Measurements from ENCODE around the gene HECTD2.

HECTD2 gene

DNA sequence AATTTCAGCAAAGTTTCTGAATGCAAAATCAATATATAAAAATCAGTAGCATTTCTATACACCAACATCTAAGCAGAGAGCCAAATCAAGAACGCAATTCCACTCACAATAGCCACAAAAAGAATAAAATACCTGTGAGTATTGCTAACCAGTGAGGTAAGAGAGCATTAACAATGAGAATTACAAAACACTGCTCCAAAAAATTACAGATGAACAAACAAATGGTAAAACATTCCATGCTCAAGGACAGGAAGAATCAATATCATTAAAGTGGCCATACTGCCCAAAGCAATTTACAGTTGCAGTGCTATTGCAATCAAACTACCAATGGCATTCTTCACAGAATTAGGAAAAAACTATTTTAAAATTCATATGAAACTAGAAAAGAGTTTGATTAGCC, 61.5 kb downstream of the HECTD2 start:
- Histone ChIP-seq H3K79me2 (no peaks in the 10 kb centered on the region), H2AFZ (no peak overlapping the region), H3K27me3 (ENCODE audit: control insufficient read depth, insufficient read depth, low read length) (no peaks in the 10 kb centered on the region), H3K9me3 (ENCODE audit: control insufficient read depth, low read length) (no peaks in the 10 kb centered on the region), H3K36me3 (ENCODE audit: control insufficient read depth, insufficient read depth, low read length) (no peaks in the 10 kb centered on the region), H3K4me1 (no peaks in the 10 kb centered on the region), H3K4me2 (ENCODE audit: low read length) (no peak overlapping the region), H3K4me3 (ENCODE audit: low read depth, low read length) (no peak overlapping the region), H3K9ac (no peak overlapping the region), H3K27ac (no peak overlapping the region)
- TF ChIP-seq CTCF (IDR thresholded peaks at IDR 0.05), result no peak

DNA sequence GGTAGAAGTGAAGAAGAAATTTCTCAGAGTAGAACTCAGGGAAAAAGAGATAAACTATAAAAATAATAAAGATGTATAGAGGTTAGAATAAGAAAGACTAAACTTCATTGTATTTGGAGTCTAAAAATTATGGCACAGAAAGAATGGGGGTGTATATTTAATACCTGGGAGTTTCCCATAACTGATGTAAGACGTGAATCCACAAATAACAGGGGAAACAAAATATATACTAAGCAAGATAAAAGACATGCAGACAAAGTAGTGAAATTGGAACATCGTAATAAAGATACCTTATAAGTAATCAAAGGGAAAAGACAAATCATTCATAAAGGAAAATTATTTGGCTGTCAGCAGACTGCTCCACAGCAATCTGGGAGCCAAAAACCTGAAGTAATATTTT, 62.8 kb downstream of the HECTD2 start:
- Histone ChIP-seq H3K4me1 (no peaks in the 10 kb centered on the region), H3K27ac (no peak overlapping the region), H2AFZ (no peak overlapping the region), H3K4me2 (ENCODE audit: low read length) (no peak overlapping the region), H3K9ac (no peak overlapping the region), H3K9me3 (ENCODE audit: control insufficient read depth, low read length) (no peaks in the 10 kb centered on the region), H3K79me2 (no peaks in the 10 kb centered on the region), H3K36me3 (ENCODE audit: control insufficient read depth, insufficient read depth, low read length) (no peaks in the 10 kb centered on the region), H3K27me3 (ENCODE audit: control insufficient read depth, insufficient read depth, low read length) (no peaks in the 10 kb centered on the region), H3K4me3 (ENCODE audit: low read depth, low read length) (no peak overlapping the region)
- TF ChIP-seq CTCF (IDR thresholded peaks at IDR 0.05), result no peak

DNA sequence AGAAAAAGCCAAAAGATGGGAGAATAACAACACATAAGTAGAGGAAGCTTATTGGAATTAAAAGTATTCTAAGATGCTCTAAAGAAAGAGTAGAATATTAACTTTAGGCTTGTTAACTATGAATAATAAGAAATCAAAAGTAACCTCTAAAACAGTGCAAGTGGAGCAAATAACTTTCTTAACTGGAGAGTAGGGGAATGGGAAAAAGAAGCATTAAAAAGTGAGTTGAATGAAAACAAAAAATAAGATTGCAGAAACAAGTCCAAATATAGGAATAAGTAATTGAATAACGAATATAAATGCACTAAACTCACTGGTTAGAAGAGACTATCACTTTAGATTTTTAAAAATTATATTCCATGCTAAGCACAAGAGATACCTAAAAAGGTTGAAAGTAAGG, 63.9 kb downstream of the HECTD2 start:
- Histone ChIP-seq H3K27ac (no peak overlapping the region), H2AFZ (no peak overlapping the region), H3K9ac (no peak overlapping the region), H3K4me1 (no peaks in the 10 kb centered on the region), H3K27me3 (ENCODE audit: control insufficient read depth, insufficient read depth, low read length) (no peaks in the 10 kb centered on the region), H3K4me3 (ENCODE audit: low read depth, low read length) (no peak overlapping the region), H3K9me3 (ENCODE audit: control insufficient read depth, low read length) (no peaks in the 10 kb centered on the region), H3K36me3 (ENCODE audit: control insufficient read depth, insufficient read depth, low read length) (no peaks in the 10 kb centered on the region), H3K4me2 (ENCODE audit: low read length) (no peak overlapping the region), H3K79me2 (no peaks in the 10 kb centered on the region)
- no peak for TF ChIP-seq CTCF (IDR thresholded peaks at IDR 0.05)

GRCh38 chr10:91477236-91477635, 67.1 kb downstream of the HECTD2 start:
- no peak overlapping the region for H3K4me2 ChIP-seq (ENCODE audit: low read length)
- no peaks in the 10 kb centered on the region for H3K36me3 ChIP-seq (ENCODE audit: control insufficient read depth, insufficient read depth, low read length)
- H3K27ac ChIP-seq, result no peak overlapping the region
- no peak for TF ChIP-seq CTCF (IDR thresholded peaks at IDR 0.05)
- H3K4me1 ChIP-seq, result no peaks in the 10 kb centered on the region
- H3K4me3 ChIP-seq (ENCODE audit: low read depth, low read length), result no peak overlapping the region
- H3K79me2 ChIP-seq, result no peaks in the 10 kb centered on the region
- no peaks in the 10 kb centered on the region for H3K9me3 ChIP-seq (ENCODE audit: control insufficient read depth, low read length)
- H2AFZ ChIP-seq, result no peak overlapping the region
- no peak overlapping the region for H3K9ac ChIP-seq
- H3K27me3 ChIP-seq (ENCODE audit: control insufficient read depth, insufficient read depth, low read length), result no peaks in the 10 kb centered on the region

DNA sequence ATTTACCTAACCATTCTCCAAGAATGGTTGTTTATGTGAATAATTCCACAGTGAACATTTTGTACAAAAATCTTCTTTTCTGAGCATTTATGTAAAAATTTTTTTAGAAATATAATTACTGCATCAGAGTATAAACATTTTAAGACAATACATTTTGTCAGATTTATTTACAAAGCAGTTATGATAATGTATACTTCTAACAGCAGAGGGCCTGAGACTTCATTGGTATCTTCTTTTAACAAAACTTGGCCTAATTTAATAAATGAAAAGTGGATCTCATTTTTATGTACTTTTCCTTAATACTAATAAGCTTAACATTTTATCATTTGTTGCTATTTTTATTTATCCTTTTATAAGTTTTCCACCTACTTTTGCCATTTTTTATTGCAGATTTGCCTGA, 69.4 kb downstream of the HECTD2 start:
- TF ChIP-seq CTCF (IDR thresholded peaks at IDR 0.05), result no peak
- no peaks in the 10 kb centered on the region for H3K4me1 ChIP-seq
- no peak overlapping the region for H3K27ac ChIP-seq
- H3K4me2 ChIP-seq (ENCODE audit: low read length), result no peak overlapping the region
- no peak overlapping the region for H3K9ac ChIP-seq
- H3K9me3 ChIP-seq (ENCODE audit: control insufficient read depth, low read length), result no peaks in the 10 kb centered on the region
- H3K27me3 ChIP-seq (ENCODE audit: control insufficient read depth, insufficient read depth, low read length), result no peaks in the 10 kb centered on the region
- no peak overlapping the region for H3K4me3 ChIP-seq (ENCODE audit: low read depth, low read length)
- H3K36me3 ChIP-seq (ENCODE audit: control insufficient read depth, insufficient read depth, low read length), result no peaks in the 10 kb centered on the region
- no peak overlapping the region for H2AFZ ChIP-seq
- no peaks in the 10 kb centered on the region for H3K79me2 ChIP-seq

Data from parathyroid adenoma (tissue), 2 donors.